Activated T-cell treated with anti-CD3 and anti-CD28 coated beads, Interleukin-2, amount 50 U/mL, for 4 hours (primary cell): ENCODE data around the gene KBTBD4. TPM values are rescaled to one million over a fixed set of nuclear protein-coding genes. Genes with fewer than 3 reads are reported as not detected.
"Not testable (repeated sequence)": the region's sequence is repeated elsewhere in the genome, so short reads cannot be mapped to it uniquely, and the experiment has no call there.

Experiments
- ATAC-seq, 2 donors: fragments of 200-7000 bp; cut with Tn5 transposase; one replicate each; pipeline ENCODE4 v1.10.0; 2021
- DNase-seq: peaks from one replicate; pipeline ENCODE4 v3.0.0-alpha.2; 2020
- H3K27me3 Mint-ChIP-seq: one replicate; pipeline ENCODE4 v1.8.0; 2021; ENCODE audit warnings: low read depth, mixed read lengths
- H3K36me3 Mint-ChIP-seq: one replicate; pipeline ENCODE4 v1.8.0; 2022; ENCODE audit warnings: mixed read lengths; ENCODE audit not compliant: insufficient read depth
- H3K4me1 Mint-ChIP-seq: one replicate; pipeline ENCODE4 v1.8.0; 2021; ENCODE audit warnings: low read depth, mixed read lengths
- H3K4me3 Mint-ChIP-seq: one replicate; pipeline ENCODE4 v1.8.0; 2021; ENCODE audit warnings: mild to moderate bottlenecking, moderate library complexity, mixed read lengths
- H3K9me3 Mint-ChIP-seq: one replicate; pipeline ENCODE4 v1.8.0; 2021; ENCODE audit warnings: mixed read lengths
- total RNA-seq, 3 donors: library from RNA; stranded (reverse); gene quantifications; one replicate each; pipeline ENCODE4 v1.2.1, GENCODE V29; 2021

Gene KBTBD4
- total RNA-seq, 3 donors from 2014 or later, result 19.6 to 24.7 (median 21.5) TPM

DNA sequence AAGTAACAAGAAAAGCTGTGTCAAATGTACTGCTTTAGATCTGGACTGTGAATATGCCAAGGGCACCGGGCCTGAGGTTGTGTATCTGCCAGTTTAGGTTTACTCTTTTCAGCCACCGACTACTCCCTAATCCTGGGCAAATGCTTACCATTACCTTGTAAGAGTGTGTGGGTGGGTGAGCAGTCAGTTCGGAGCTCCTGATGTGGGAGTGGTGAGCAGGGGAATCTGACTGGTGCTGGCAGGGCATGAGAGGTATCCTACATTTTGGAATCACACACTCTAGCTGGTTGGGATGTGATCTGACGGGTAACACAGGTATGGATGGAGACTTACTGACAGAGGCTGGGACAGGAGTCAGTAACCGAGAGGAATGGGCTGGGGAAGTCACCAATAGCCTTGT is 5.1 kb upstream of the KBTBD4 start:
- Mint-ChIP-seq H3K36me3 (peaks cover 27% of the 10 kb centered on the region), H3K27me3 (no peaks in the 10 kb centered on the region), H3K9me3 (no peaks in the 10 kb centered on the region), H3K4me3 (no peak overlapping the region), H3K4me1 (peaks cover 11% of the 10 kb centered on the region)
- no peak for DNase-seq
- no peak for ATAC-seq

- ATAC-seq, result no peak
- Mint-ChIP-seq H3K27me3 (no peaks in the 10 kb centered on the region), H3K4me3 (peak overlapping the region; percentile 96), H3K4me1 (peaks cover 32% of the 10 kb centered on the region), H3K36me3 (peaks cover 27% of the 10 kb centered on the region), H3K9me3 (no peaks in the 10 kb centered on the region)
- DNase-seq, result no peak
Observed at GRCh38 chr11:47577460-47578041, 1.2 kb downstream of the KBTBD4 start.

DNA sequence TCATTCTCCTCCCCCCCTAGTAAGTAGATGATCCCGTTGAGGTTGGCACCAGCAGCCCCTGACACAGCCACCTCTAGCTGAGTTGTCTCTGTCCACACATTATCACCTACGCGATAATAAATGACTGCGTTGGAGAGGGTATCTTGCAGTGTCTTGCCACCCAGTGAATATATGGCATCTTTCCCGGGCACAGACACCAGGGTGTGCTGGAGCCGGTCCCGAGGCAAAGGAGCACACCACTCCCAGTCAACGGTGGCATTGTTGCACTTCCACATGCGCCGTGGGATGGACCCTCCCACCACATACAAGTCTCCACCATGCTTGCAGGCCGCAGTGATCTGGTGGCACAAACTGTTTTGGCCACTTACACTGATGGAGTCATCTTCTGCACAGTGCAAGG is 5.4 kb downstream of the KBTBD4 start:
- no peak overlapping the region for H3K4me3 Mint-ChIP-seq
- peaks cover 28% of the 10 kb centered on the region for H3K36me3 Mint-ChIP-seq
- no peak for ATAC-seq

GRCh38 chr11:47572715-47573255 is 6.0 kb downstream of the KBTBD4 start:
- DNase-seq (no peak), ATAC-seq (no peak)
- Mint-ChIP-seq H3K4me1 (peaks cover 17% of the 10 kb centered on the region), H3K4me3 (no peak overlapping the region), H3K27me3 (no peaks in the 10 kb centered on the region), H3K9me3 (no peaks in the 10 kb centered on the region), H3K36me3 (peaks cover 28% of the 10 kb centered on the region)

More for the DNA sequence above, 5.4 kb downstream of the KBTBD4 start:
- peaks cover 21% of the 10 kb centered on the region for H3K4me1 Mint-ChIP-seq
- DNase-seq, result no peak
- H3K27me3 Mint-ChIP-seq, result no peaks in the 10 kb centered on the region
- H3K9me3 Mint-ChIP-seq, result no peaks in the 10 kb centered on the region

- Mint-ChIP-seq H3K27me3 (no peaks in the 10 kb centered on the region), H3K4me3 (no peak overlapping the region), H3K4me1 (peaks cover 9% of the 10 kb centered on the region), H3K36me3 (peaks cover 23% of the 10 kb centered on the region), H3K9me3 (no peaks in the 10 kb centered on the region)
- DNase-seq (no peak), ATAC-seq (no peak)
Observed at GRCh38 chr11:47571895-47572294, 6.9 kb downstream of the KBTBD4 start.

- no peaks in the 10 kb centered on the region for H3K9me3 Mint-ChIP-seq
- peaks cover 22% of the 10 kb centered on the region for H3K36me3 Mint-ChIP-seq
- no peak for DNase-seq
- H3K4me1 Mint-ChIP-seq, result peaks cover 14% of the 10 kb centered on the region
- H3K27me3 Mint-ChIP-seq, result no peaks in the 10 kb centered on the region
- no peak overlapping the region for H3K4me3 Mint-ChIP-seq
- ATAC-seq, result no peak
Observed at GRCh38 chr11:47571357-47571729, 7.4 kb downstream of the KBTBD4 start.

DNA sequence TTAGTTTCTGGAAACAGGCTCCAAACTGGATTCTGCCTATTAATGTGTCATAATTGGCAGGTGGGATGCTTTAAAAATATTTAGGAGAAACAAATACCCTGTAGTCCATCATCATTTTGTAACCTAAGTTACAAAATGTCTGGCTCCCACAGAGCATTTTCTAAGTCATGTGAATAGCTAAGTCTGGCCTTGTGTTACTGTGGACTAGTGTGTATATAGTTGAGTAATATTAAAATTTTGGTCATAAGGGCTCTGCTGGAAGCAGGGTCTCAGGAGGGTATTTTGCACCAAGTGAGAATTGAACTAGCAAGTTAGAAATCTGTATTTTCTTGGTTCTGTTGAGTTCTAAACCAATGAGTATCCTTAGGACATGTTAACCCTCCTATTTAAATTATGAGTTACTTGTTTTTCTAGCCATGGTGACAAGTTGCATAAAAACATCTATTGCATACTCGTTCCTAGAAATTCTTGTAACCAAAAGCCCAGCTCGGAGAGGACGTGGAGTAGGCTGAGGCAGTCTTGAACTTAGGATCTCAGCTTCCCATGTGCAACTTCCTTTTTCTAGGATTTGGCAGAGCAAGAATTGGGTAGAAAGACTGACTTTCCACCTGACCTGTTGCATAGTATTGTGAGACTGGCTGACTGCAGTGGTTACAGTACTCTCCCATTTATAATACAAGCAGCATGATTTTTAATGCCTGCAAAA is 8.0 kb downstream of the KBTBD4 start:
- H3K4me1 Mint-ChIP-seq, result peaks cover 18% of the 10 kb centered on the region
- peaks cover 20% of the 10 kb centered on the region for H3K36me3 Mint-ChIP-seq
- DNase-seq (no peak), ATAC-seq (no peak)
- no peaks in the 10 kb centered on the region for H3K27me3 Mint-ChIP-seq
- no peak overlapping the region for H3K4me3 Mint-ChIP-seq
- H3K9me3 Mint-ChIP-seq, result no peaks in the 10 kb centered on the region

- Mint-ChIP-seq H3K4me1 (peaks cover 21% of the 10 kb centered on the region), H3K36me3 (peaks cover 20% of the 10 kb centered on the region)
Observed at GRCh38 chr11:47569646-47570045, 9.1 kb downstream of the KBTBD4 start.

DNA sequence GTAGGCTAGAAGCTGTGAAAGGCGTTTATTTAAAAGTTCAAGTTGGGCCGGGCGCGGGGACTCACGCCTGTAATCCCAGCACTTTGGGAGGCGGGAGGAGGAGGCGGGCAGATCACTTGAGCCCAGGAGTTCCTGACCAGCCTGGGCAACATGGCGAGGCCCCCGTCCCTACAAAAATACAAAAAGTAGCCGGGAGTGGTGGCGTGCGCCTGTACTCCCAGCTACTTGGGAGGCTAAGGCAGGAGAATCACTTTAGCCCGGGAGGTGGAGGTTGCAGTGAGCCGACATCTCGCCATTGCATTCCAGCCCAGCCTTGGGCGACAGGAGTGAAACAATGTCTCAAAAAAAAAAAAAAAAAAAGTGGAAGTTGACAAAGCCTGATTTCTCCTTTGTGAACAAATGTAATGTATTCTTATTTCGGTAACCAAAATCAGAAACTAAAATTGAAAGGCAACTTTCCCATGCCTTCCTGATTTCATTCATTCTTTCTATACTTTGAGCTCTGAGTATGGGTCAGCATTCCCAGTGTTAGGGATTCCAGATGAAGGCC is 12.5 kb downstream of the KBTBD4 start:
- H3K4me1 Mint-ChIP-seq, result peaks cover 14% of the 10 kb centered on the region
- H3K4me3 Mint-ChIP-seq, result peak overlapping the region; percentile 84
- no peaks in the 10 kb centered on the region for H3K9me3 Mint-ChIP-seq
- H3K27me3 Mint-ChIP-seq, result no peaks in the 10 kb centered on the region
- peaks cover 6% of the 10 kb centered on the region for H3K36me3 Mint-ChIP-seq
- ATAC-seq (peak in 1 of 2 donors; percentile 8), DNase-seq (no peak)

More at GRCh38 chr11:47569646-47570045, 9.1 kb downstream of the KBTBD4 start:
- Mint-ChIP-seq H3K9me3 (no peaks in the 10 kb centered on the region), H3K4me3 (no peak overlapping the region), H3K27me3 (no peaks in the 10 kb centered on the region)
- ATAC-seq, result no peak
- no peak for DNase-seq

GRCh38 chr11:47565340-47566148 is 13.2 kb downstream of the KBTBD4 start, which contains the start of gene PTPMT1:
Gene PTPMT1, plus strand, starts transcription at chr11:47565599. Its CDS starts 24 bp downstream, at chr11:47565623.
- H3K27me3 Mint-ChIP-seq, result no peaks in the 10 kb centered on the region
- no peaks in the 10 kb centered on the region for H3K9me3 Mint-ChIP-seq
- peaks cover 13% of the 10 kb centered on the region for H3K4me1 Mint-ChIP-seq
- H3K4me3 Mint-ChIP-seq, result peak within 1 kb of the TSS; percentile 84
- peak; percentile 93 to 96 for ATAC-seq
- peak; percentile 55 for DNase-seq
- peaks cover 5% of the 10 kb centered on the region for H3K36me3 Mint-ChIP-seq

DNA sequence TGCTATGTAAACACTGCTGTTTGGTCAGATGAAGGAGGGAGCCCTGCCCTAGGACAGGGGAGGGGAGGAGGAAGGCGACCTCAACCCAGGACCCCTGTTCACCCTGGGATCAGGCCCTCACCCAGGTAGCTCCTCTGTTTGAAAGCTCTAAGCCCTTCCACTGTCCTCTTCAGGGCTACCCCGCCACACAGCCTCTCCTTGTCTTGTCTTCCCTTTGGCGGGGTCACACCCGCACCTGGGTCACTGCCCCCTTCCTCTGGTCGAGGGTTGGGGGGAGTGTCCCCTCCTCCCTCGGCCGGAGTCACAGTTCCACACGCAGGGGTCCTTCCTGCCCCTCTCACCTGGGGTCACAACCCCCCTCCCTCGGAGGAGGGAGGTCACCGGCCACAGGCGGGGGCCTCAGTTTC is 13.8 kb downstream of the KBTBD4 start:
- Mint-ChIP-seq H3K9me3 (no peaks in the 10 kb centered on the region), H3K36me3 (peaks cover 5% of the 10 kb centered on the region), H3K4me1 (peaks cover 13% of the 10 kb centered on the region), H3K4me3 (peak overlapping the region; percentile 79), H3K27me3 (no peaks in the 10 kb centered on the region)
- DNase-seq, result no peak
- peak; percentile 6 to 7 for ATAC-seq

DNA sequence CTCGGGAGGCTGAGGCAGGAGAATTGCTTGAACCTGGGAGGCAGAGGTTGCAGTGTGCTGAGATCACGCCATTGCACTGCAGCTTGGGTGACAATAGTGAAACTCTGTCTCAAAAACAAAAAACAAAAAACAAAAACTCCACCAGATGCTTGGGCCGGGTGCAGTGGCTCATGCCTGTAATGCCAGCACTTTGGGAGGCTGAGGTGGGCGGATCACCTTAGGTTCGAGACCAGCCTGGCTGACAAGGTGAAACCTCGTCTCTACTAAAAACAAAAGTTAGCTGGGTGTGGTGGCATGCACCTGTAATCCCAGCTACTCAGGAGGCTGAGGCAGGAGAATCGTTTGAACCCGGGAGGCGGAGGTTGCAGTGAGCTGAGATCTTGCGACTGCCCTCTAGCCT is 14.4 kb downstream of the KBTBD4 start:
- not testable (repeated sequence) for DNase-seq, H3K9me3 Mint-ChIP-seq, H3K27me3 Mint-ChIP-seq, ATAC-seq, H3K36me3 Mint-ChIP-seq
- peaks cover 13% of the 10 kb centered on the region for H3K4me1 Mint-ChIP-seq
- H3K4me3 Mint-ChIP-seq, result peak overlapping the region; percentile 67

DNA sequence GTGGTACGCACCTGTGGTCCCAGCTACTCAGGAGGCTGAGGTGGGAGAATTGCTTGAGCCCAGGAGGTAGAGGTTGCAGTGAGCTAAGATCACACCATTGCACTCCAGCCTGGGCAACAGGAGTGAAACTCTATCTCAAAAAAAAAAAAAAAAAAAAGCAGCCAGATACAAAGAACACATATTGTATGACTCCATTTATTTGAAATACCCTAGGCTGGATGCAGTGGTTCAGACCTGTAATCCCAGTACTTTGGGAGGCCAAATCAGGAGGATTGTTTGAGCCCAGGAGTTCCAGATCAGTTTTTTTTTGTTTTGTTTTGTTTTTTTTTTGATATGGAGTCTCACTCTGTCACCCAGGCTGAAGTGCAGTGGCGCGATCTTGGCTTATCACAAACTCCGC is 16.4 kb downstream of the KBTBD4 start:
- not testable (repeated sequence) for ATAC-seq, H3K9me3 Mint-ChIP-seq, H3K36me3 Mint-ChIP-seq, DNase-seq, H3K4me3 Mint-ChIP-seq, H3K27me3 Mint-ChIP-seq
- peaks cover 13% of the 10 kb centered on the region for H3K4me1 Mint-ChIP-seq

DNA sequence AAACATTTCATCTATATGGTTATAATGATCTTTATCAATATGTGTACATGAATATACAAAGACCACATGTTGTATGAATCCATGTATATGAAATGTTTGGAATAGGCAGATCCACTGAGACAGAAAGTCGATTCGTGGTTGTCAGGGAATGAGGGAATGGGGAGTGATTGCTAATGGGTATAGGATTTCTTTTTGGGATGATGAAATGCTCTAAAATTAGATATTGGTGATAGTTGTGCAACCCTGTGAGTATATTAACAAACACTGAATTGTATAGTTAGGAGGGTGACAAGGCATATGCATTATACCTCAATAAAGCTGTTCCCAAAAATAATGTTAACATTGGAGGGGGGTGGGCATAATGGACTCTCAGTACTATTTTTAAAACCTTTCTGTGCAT is 18.3 kb downstream of the KBTBD4 start:
- Mint-ChIP-seq H3K36me3 (no peaks in the 10 kb centered on the region), H3K4me3 (no peak overlapping the region), H3K27me3 (no peaks in the 10 kb centered on the region), H3K9me3 (no peaks in the 10 kb centered on the region), H3K4me1 (peaks cover 3% of the 10 kb centered on the region)
- DNase-seq (no peak), ATAC-seq (no peak)
